ENCODE measurements around the gene OR5AK2. TPM values are rescaled to one million over a fixed set of nuclear protein-coding genes. Genes with fewer than 3 reads are reported as not detected.

OR5AK2 gene
- total RNA-seq, 2 donors from 2014 or later, result not detected

GRCh38 chr11:57001674-57002401, 13.1 kb downstream of the OR5AK2 start:
- DNase-seq (ENCODE audit: low spot score), result no peak
- Histone ChIP-seq H3K36me3 (no peaks in the 10 kb centered on the region), H3K27ac (no peak overlapping the region), H3K4me3 (no peak overlapping the region), H3K9me3 (no peaks in the 10 kb centered on the region), H3K4me1 (replicated peaks) (no peaks in the 10 kb centered on the region), H3K27me3 (replicated peaks; ENCODE audit: insufficient read depth) (no peaks in the 10 kb centered on the region)
- WGBS, result 80% methylated on average over 14 of the region's 14 CpGs
- TF ChIP-seq, protein P1, sequence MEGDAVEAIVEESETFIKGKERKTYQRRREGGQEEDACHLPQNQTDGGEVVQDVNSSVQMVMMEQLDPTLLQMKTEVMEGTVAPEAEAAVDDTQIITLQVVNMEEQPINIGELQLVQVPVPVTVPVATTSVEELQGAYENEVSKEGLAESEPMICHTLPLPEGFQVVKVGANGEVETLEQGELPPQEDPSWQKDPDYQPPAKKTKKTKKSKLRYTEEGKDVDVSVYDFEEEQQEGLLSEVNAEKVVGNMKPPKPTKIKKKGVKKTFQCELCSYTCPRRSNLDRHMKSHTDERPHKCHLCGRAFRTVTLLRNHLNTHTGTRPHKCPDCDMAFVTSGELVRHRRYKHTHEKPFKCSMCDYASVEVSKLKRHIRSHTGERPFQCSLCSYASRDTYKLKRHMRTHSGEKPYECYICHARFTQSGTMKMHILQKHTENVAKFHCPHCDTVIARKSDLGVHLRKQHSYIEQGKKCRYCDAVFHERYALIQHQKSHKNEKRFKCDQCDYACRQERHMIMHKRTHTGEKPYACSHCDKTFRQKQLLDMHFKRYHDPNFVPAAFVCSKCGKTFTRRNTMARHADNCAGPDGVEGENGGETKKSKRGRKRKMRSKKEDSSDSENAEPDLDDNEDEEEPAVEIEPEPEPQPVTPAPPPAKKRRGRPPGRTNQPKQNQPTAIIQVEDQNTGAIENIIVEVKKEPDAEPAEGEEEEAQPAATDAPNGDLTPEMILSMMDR (IDR thresholded peaks at IDR 0.05), result peak in 1 of 4 experiments; percentile 21
- TF ChIP-seq POLR2AphosphoS5 (IDR thresholded peaks at IDR 0.05), result no peak
- intact Hi-C loops (cut with DNase I), result no loop called here

DNA sequence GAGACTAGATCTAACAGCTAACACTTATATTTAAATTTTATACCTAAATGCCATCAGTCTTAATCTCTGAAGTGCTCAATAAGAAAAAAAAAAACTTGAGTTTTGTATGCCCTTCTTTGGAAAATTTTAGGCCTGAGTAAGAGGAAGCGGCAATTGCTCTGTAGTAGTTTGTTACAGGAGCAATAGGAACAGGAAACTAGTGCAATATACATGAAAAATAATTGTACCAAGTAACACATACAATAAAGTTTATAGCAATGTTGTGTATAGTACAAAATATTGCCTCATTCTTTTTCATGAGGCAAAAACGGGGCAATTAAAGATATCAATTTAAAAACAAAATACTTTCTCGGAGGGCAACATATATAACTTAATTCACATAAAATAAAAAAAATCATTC, 19.7 kb downstream of the OR5AK2 start:
- 83% methylated on average over 3 of the region's 3 CpGs for WGBS
- DNase-seq (ENCODE audit: low spot score), result no peak

GRCh38 chr11:57015679-57016078, 27.0 kb downstream of the OR5AK2 start:
- TF ChIP-seq POLR2A (IDR thresholded peaks at IDR 0.05) (no peak), POLR2AphosphoS5 (IDR thresholded peaks at IDR 0.05) (no peak)
- TF ChIP-seq, protein P1 (IDR thresholded peaks at IDR 0.05), result no peak
- no peaks in the 10 kb centered on the region for H3K36me3 ChIP-seq
- DNase-seq (ENCODE audit: low spot score), result no peak
- WGBS, result 52% methylated on average over 2 of the region's 2 CpGs
- H3K9me3 ChIP-seq, result no peaks in the 10 kb centered on the region
- no peak overlapping the region for H3K27ac ChIP-seq
- no peaks in the 10 kb centered on the region for H3K4me1 ChIP-seq (replicated peaks)
- no peak overlapping the region for H3K4me3 ChIP-seq
- no peaks in the 10 kb centered on the region for H3K27me3 ChIP-seq (replicated peaks; ENCODE audit: insufficient read depth)
- intact Hi-C loops (cut with DNase I), result no loop called here

More for the DNA sequence above, 19.7 kb downstream of the OR5AK2 start:
- Histone ChIP-seq H3K4me1 (replicated peaks) (no peaks in the 10 kb centered on the region), H3K4me3 (no peak overlapping the region), H3K9me3 (no peaks in the 10 kb centered on the region), H3K27me3 (replicated peaks; ENCODE audit: insufficient read depth) (no peaks in the 10 kb centered on the region), H3K27ac (no peak overlapping the region), H3K36me3 (no peaks in the 10 kb centered on the region)
- TF ChIP-seq, protein P1 (IDR thresholded peaks at IDR 0.05), result no peak
- TF ChIP-seq POLR2A (IDR thresholded peaks at IDR 0.05), result no peak
- TF ChIP-seq POLR2AphosphoS5 (IDR thresholded peaks at IDR 0.05), result no peak
- intact Hi-C loops (cut with DNase I), result no loop called here

DNA sequence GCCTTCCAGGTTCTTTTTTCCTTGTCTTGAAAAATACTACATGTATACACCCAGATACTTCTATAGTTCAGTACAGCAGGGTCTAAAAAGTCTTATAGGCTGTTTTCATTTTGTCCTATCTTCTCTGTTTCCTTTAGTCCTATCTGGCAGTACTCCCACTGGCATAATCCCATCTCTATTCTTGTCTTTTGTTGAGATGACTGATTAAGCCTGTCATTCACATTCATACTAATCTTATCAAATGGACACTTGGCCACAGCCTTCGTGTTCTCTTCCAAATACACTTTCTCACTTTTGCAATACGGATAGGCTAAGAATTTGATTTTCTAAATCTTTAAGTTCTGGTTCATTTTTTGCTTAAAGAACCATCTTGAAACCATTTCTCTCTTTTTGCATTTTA, 42.8 kb downstream of the OR5AK2 start:
- no peak for DNase-seq (ENCODE audit: low spot score)
- no peaks in the 10 kb centered on the region for H3K9me3 ChIP-seq
- H3K4me3 ChIP-seq, result no peak overlapping the region
- no peaks in the 10 kb centered on the region for H3K27me3 ChIP-seq (replicated peaks; ENCODE audit: insufficient read depth)
- intact Hi-C loops (cut with DNase I), result no loop called here
- 82% methylated on average over 2 of the region's 2 CpGs for WGBS
- H3K27ac ChIP-seq, result no peak overlapping the region
- no peaks in the 10 kb centered on the region for H3K36me3 ChIP-seq
- H3K4me1 ChIP-seq (replicated peaks), result no peaks in the 10 kb centered on the region
- TF ChIP-seq POLR2AphosphoS5 (IDR thresholded peaks at IDR 0.05), result no peak
- TF ChIP-seq, protein P1 (IDR thresholded peaks at IDR 0.05), result no peak
- TF ChIP-seq POLR2A (IDR thresholded peaks at IDR 0.05), result no peak

Other genes with a start within 250 kb of the OR5AK2 start
- gene OR9G4, start 240.2 kb upstream of the OR5AK2 start, total RNA-seq, result not detected
- gene LRRC55, start 193.0 kb downstream of the OR5AK2 start, total RNA-seq, result under 1 TPM in 1 of 2 donors, not detected in 1; 0.23 TPM
- gene APLNR, start 248.3 kb downstream of the OR5AK2 start, total RNA-seq, result 1 to 10 TPM in 1 of 2 donors, not detected in 1; 1.7 TPM

Measured in prostate gland (tissue), 2 donors.